Measurements from ENCODE around the gene RET.

Gene RET

GRCh38 chr10:43108951-43109350 is 32.1 kb downstream of the RET start:
- DNase-seq (ENCODE audit: low read depth in 2 of 2), result no peak

- DNase-seq (ENCODE audit: low read depth in 2 of 2), result no peak
These were observed 32.9 kb downstream of the RET start for GRCh38 chr10:43109671-43110249.

GRCh38 chr10:43110338-43111071 is 33.6 kb downstream of the RET start:
- DNase-seq (ENCODE audit: low read depth in 2 of 2), result no peak

GRCh38 chr10:43111101-43111500 is 34.2 kb downstream of the RET start:
- no peak for DNase-seq (ENCODE audit: low read depth in 2 of 2)

- no peak for DNase-seq (ENCODE audit: low read depth in 2 of 2)
These were observed 35.2 kb downstream of the RET start for GRCh38 chr10:43111921-43112607.

GRCh38 chr10:43112608-43112961 is 35.7 kb downstream of the RET start:
- no peak for DNase-seq (ENCODE audit: low read depth in 2 of 2)

- no peak for DNase-seq (ENCODE audit: low read depth in 2 of 2)
These were observed 36.6 kb downstream of the RET start for GRCh38 chr10:43113201-43114087.

GRCh38 chr10:43114088-43114742 is 37.3 kb downstream of the RET start:
- DNase-seq (ENCODE audit: low read depth in 2 of 2), result no peak

- DNase-seq (ENCODE audit: low read depth in 2 of 2), result no peak
These were observed 38.1 kb downstream of the RET start for GRCh38 chr10:43114743-43115611.

- no peak for DNase-seq (ENCODE audit: low read depth in 2 of 2)
These were observed 39.2 kb downstream of the RET start for GRCh38 chr10:43115881-43116595.

- DNase-seq (ENCODE audit: low read depth in 2 of 2), result no peak
These were observed 39.7 kb downstream of the RET start for GRCh38 chr10:43116596-43116995.

GRCh38 chr10:43117031-43117776 is 40.3 kb downstream of the RET start:
- no peak for DNase-seq (ENCODE audit: low read depth in 2 of 2)

- DNase-seq (ENCODE audit: low read depth in 2 of 2), result no peak
These were observed 41.1 kb downstream of the RET start for GRCh38 chr10:43117777-43118583.

GRCh38 chr10:43118631-43119415 is 42.0 kb downstream of the RET start:
- DNase-seq (ENCODE audit: low read depth in 2 of 2), result no peak

GRCh38 chr10:43119416-43120115 is 42.7 kb downstream of the RET start:
- no peak for DNase-seq (ENCODE audit: low read depth in 2 of 2)

GRCh38 chr10:43120116-43120928 is 43.5 kb downstream of the RET start:
- DNase-seq (ENCODE audit: low read depth in 2 of 2), result no peak

Measured in stimulated activated CD4-positive, alpha-beta T cell treated with anti-CD3 and anti-CD28 coated beads, Interleukin-15, amount 100 ng/mL, for 48 hours (primary cell).